T-helper 22 cell (primary cell): Measurements from ENCODE around the gene ANKS1B.

Source experiments
- DNase-seq: peaks from one replicate; pipeline ENCODE4 v3.0.0-alpha.2; 2020; ENCODE audit warnings: low read depth

ANKS1B gene

DNA sequence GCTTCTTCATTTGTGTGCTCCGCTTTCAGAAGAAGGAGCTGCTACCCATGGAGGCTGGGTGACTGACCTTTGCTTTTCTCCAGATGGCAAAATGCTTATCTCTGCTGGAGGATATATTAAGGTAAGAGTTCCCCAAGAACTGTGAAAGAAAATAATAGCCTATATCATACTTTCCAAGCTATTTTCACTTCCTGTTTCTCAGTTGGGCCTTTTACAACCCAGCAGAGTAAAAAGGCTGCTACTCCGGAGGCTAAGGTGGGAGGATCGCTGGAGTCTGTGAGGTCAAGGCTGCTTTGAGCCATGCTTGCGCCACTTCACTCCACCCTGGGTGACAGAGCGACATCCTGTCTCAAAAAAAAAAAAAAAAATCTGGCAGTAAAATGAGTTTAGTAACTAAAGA, 1257.5 kb downstream of the ANKS1B start:
- DNase-seq, result no peak

GRCh38 chr12:98725476-98726247, 1259.1 kb downstream of the ANKS1B start:
- DNase-seq, result no peak

DNA sequence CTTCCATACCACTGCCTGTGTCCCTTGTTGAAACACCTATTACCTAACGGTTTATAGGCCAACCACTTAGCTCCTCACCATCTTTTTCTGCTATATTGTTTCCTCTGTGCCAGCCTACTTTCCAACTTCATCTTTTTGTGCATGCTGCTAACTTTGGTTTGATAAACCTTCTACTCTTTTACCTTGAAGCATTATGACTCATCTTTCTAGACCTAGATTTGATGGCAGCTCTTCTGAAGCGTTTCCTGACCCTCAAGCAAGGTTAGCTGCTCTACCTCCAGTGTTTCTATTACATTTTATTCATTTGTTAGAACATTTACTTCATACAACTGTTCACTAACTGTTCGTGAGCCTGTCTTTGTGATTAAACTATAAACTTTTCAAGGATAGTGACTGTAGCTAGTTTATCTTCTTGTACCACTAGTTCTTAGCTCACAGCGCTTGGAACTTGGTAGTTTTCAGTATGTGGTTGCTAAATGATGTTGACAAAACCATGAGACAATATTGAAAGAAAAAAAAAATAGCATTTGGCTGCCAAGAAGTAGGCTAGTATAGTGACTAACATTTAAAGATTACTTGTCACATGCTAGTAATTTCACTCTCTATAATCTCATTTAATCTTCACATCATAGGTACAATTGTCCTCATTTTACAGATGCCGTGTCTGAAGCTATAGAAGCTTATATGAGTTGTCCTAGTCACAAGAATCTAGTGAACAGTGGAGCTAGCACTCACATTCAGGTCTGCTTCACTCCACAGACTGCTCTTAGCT, 1260.2 kb downstream of the ANKS1B start:
- DNase-seq, result no peak

- no peak for DNase-seq
Measured at GRCh38 chr12:98721204-98721702, 1263.5 kb downstream of the ANKS1B start.

DNA sequence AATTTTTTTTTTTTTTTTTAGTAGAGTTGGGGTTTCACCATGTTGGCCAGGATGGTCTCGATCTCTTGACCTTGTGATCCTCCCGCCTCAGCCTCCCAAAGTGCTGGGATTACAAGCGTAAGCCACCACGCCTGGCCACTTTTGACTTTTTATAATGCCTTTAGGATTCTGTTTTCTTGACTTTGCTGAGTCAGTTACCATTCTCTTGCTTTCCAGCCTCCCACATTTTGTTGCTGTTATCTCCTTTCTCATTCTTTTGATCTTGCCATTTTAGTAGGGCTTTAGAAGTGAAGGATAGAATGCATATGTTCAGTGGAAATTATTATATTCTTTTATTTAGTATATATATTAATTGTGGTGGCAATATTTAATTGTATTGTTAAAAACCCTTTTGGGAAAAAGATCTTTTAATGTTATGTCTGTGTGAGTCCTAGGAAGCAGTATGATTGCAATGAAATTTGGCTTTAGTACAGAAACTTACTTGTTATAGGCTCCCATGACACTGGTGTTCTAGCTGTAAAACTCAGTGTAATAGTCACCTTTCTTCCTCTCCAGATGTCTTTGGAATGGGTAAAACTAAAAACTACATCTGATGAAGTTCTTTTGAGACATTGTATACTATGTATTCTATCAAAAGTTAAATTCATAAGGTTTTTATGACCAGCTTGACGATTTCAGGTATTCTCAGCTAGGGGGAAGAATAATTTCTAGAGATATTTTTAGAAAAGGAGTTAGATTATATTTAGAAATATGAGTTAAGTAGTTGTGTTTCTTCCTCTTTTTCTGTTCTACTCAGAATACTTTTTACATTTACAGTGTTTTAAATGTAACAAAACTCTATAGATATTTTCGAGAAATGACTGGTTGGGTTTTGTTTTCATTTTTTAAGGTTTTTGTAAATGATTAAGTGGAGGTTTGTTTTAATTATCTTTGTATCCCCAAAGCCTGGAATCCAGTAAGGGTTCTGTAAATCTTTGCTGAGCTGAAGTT, 1264.9 kb downstream of the ANKS1B start:
- DNase-seq, result no peak

GRCh38 chr12:98714426-98714825, 1270.3 kb downstream of the ANKS1B start:
- no peak for DNase-seq

GRCh38 chr12:98709022-98709421, 1275.7 kb downstream of the ANKS1B start:
- DNase-seq, result no peak

GRCh38 chr12:98701166-98701565, 1283.6 kb downstream of the ANKS1B start:
- no peak for DNase-seq

GRCh38 chr12:98699586-98699985, 1285.2 kb downstream of the ANKS1B start:
- DNase-seq, result no peak

DNA sequence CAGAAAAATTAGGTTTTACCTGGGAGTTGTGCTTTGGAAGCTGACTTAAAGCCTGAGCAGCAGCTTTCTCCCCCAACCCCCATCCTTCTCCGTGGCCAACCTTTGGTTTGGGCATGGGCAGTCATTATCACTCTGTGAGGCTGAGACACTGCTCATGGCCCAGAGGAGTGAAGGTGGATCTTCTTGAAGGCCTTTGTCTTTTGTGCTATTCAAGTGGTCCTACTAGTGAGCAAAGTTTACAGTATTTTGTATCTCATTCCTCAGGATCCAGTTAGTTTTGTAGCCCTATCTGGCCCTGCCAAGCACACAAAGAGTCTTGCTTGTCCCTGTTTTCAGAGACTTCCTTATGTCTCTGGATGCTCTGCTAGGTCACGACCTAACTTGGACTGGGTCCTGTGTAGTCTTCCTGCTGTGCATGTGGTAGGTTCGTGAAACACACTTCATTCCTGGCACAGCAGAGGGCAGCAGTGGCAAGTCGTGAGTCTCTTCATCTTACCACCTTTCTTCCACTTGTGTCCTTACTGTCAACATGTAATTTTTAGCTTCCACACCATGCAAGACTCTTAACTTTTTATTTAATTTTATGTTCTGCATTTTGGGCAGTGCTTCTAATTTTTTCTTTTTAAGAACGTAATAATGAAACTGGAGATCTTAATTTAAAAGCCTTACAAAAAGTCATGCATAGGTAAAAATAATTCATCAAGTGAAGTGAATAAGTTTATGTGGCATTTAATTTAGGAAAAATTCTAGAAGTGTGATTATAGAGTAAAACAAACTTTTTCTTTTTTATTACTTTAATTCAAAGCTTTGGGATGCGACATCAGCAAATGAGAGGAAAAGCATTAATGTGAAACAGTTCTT, 1285.9 kb downstream of the ANKS1B start:
- DNase-seq, result no peak

DNA sequence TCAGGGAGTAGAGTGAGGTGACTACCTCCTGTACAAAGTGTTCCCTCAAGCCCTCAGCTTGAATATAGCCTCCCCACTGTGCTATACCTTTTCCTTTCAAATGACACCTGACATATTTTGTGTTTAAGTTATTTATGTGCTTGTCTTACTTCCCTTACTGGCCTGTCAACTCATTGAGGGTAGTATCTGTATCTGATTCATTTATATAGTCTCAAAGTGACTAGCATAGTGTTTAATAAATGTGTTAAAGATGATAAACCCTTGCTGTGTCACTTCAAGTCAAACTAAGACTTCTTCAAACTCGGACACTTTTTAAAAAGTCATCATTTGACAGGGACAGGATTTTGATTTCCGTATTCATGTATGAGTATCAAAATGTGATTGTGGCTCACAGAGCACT, 1287.5 kb downstream of the ANKS1B start:
- no peak for DNase-seq

GRCh38 chr12:98696036-98696646, 1288.6 kb downstream of the ANKS1B start:
- no peak for DNase-seq

GRCh38 chr12:98691351-98691750, 1293.4 kb downstream of the ANKS1B start:
- DNase-seq, result no peak

DNA sequence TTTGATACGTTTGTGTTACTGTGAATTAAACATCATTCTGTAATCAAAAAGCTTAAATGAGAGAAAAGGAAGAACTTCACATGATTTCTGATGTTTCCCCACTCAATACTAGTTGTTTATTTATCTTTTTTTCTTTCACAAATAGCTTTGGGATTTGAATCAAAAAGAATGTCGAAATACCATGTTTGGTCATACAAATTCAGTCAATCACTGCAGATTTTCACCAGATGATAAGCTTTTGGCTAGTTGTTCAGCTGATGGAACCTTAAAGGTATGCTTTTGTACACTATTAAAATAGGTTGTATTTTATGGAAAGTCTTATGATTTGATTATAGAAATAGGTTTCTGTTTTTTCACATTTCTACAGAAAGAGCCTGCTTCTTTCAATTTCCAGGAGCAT, 1298.1 kb downstream of the ANKS1B start:
- DNase-seq, result no peak
